Measurements from ENCODE around the gene FBXO21.

DNA sequence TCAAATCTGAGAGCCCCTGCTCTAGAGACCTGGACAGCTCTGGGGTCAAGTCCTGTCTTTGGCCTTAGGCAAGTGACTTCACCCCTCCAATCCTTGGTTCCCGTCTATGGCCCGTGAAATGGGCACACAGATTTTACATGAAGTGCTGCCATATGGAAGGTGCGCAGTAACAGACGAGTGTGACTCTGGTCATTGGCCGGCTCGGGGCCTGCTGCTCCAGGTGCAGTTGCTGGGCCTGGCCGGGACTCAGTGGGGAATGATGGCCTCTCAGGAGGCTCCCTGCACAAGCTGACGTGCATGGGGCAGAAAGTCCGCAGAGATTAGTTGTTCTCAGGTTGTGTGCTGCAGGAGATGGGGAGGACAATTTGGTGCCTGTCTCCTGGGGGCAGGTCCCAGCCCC lies 77.0 kb downstream of the FBXO21 start:
- TF ChIP-seq CTCF (IDR thresholded peaks at IDR 0.05) (no peak), POLR2A (IDR thresholded peaks at IDR 0.05) (no peak), EP300 (IDR thresholded peaks at IDR 0.05) (no peak)
